HepG2 (cell line): ENCODE data around the gene TGM2. TPM values are rescaled to one million over a fixed set of nuclear protein-coding genes. Genes with fewer than 3 reads are reported as not detected.

Source experiments
- EED ChIP-seq: sonication (generic); formaldehyde crosslinking; IDR thresholded peaks from 2 replicates; pipeline ENCODE4 v1.5.0; 2020; ENCODE audit warnings: mild to moderate bottlenecking, missing genetic modification reagents
- HNF1A ChIP-seq, 2 experiments: sonication (generic) in 1 of 2; formaldehyde crosslinking in 1 of 2; IDR thresholded peaks; 2 replicates each; pipeline versions ENCODE4 v1.4.0 to v1.6.1; 2016 to 2020; ENCODE audit warnings: borderline replicate concordance in 1 of 2, low read depth in 1 of 2, mild to moderate bottlenecking in 1 of 2, missing genetic modification reagents in 1 of 2
- PAX8 ChIP-seq: sonication (generic); formaldehyde crosslinking; IDR thresholded peaks from 2 replicates; pipeline ENCODE4 v1.8.0; 2022; ENCODE audit warnings: mild to moderate bottlenecking, missing genetic modification reagents, borderline replicate concordance
- PCBP1 ChIP-seq: fragments of 200-400 bp; formaldehyde crosslinking; IDR thresholded peaks from 2 replicates; pipeline ENCODE4 v1.6.1; 2017; ENCODE audit warnings: mild to moderate bottlenecking, low read depth, low read length, borderline replicate concordance
- TAF15 ChIP-seq: fragments of 200-400 bp; formaldehyde crosslinking; IDR thresholded peaks from one replicate; pipeline ENCODE4 v1.6.1; 2018; ENCODE audit warnings: mild to moderate bottlenecking, low read depth, low read length; ENCODE audit not compliant: poor library complexity, severe bottlenecking
- TCF12 ChIP-seq, 2 experiments: fragments of 450-650 bp in 1 of 2; sonication (generic) in 1 of 2; formaldehyde crosslinking in 1 of 2; IDR thresholded peaks; 2 replicates each; pipeline versions ENCODE4 v1.6.1 to v1.8.0; 2017 to 2022; ENCODE audit warnings: antibody characterized with exemption in 1 of 2, mild to moderate bottlenecking in 1 of 2, missing genetic modification reagents in 1 of 2, moderate library complexity in 1 of 2
- TCF7 ChIP-seq: sonication (generic); IDR thresholded peaks from 2 replicates; pipeline ENCODE4 v1.6.1; 2016; ENCODE audit warnings: antibody characterized with exemption, low read depth
- ZFP91 ChIP-seq: sonication (generic); formaldehyde crosslinking; IDR thresholded peaks from 2 replicates; pipeline ENCODE4 v1.9.0; 2022; ENCODE audit warnings: missing genetic modification reagents, mild to moderate bottlenecking, borderline replicate concordance
- ZNF44 ChIP-seq: sonication (generic); formaldehyde crosslinking; IDR thresholded peaks from 2 replicates; pipeline ENCODE4 v1.5.1; 2020; ENCODE audit warnings: mild to moderate bottlenecking, missing genetic modification reagents
- ZNF580 ChIP-seq: IDR thresholded peaks from 2 replicates; pipeline ENCODE4 v1.6.1; 2016; ENCODE audit warnings: low read depth, borderline replicate concordance
- ZNF777 ChIP-seq: sonication (generic); formaldehyde crosslinking; IDR thresholded peaks from 2 replicates; pipeline ENCODE4 v1.4.0; 2020; ENCODE audit warnings: missing genetic modification reagents
- ZNF788 ChIP-seq: sonication (generic); formaldehyde crosslinking; IDR thresholded peaks from 2 replicates; pipeline ENCODE4 v1.5.0; 2020; ENCODE audit warnings: mild to moderate bottlenecking, missing genetic modification reagents, borderline replicate concordance
- polyA plus RNA-seq, 8 experiments: library from polyadenylated mRNA; depleted of rRNA in 3 of 8; stranded (reverse) in 7 of 8; unstranded in 1 of 8; fragments of >200 nt; fragmentation: Illumina TruSeq in 4 of 8; extraction: Trizol in 4 of 8; gene quantifications; 2 replicates each; pipeline versions ENCODE4 v1.2.1 to v1.2.3, GENCODE V29; 2011 to 2016; ENCODE audit warnings: low read depth in 4 of 8, missing spikeins in 1 of 8, mixed read lengths in 1 of 8; ENCODE audit not compliant: insufficient read depth in 1 of 8
- total RNA-seq, 5 experiments: library from RNA; depleted of rRNA; stranded (reverse); fragments of >200 nt; fragmentation: Illumina TruSeq; extraction: Trizol; gene quantifications; 2 replicates each; pipeline ENCODE4 v1.2.3, GENCODE V29; 2016; ENCODE audit warnings: low read depth in 1 of 5
- TF ChIP-seq, protein P1 (sequence below): sonication (generic); formaldehyde crosslinking; IDR thresholded peaks from 2 replicates; pipeline ENCODE4 v1.9.0; 2021; ENCODE audit warnings: missing genetic modification reagents, borderline replicate concordance
- TF ChIP-seq, protein P2 (sequence below): sonication (generic); formaldehyde crosslinking; IDR thresholded peaks from 2 replicates; pipeline ENCODE4 v1.5.1; 2020; ENCODE audit warnings: missing genetic modification reagents, mild to moderate bottlenecking, borderline replicate concordance

TGM2 gene
- total and polyA plus RNA-seq, 2 of the 13 experiments (the other 11 are each of a cell fraction or from before 2014, with no cell fraction given): 4.2 to 46.4 TPM

DNA sequence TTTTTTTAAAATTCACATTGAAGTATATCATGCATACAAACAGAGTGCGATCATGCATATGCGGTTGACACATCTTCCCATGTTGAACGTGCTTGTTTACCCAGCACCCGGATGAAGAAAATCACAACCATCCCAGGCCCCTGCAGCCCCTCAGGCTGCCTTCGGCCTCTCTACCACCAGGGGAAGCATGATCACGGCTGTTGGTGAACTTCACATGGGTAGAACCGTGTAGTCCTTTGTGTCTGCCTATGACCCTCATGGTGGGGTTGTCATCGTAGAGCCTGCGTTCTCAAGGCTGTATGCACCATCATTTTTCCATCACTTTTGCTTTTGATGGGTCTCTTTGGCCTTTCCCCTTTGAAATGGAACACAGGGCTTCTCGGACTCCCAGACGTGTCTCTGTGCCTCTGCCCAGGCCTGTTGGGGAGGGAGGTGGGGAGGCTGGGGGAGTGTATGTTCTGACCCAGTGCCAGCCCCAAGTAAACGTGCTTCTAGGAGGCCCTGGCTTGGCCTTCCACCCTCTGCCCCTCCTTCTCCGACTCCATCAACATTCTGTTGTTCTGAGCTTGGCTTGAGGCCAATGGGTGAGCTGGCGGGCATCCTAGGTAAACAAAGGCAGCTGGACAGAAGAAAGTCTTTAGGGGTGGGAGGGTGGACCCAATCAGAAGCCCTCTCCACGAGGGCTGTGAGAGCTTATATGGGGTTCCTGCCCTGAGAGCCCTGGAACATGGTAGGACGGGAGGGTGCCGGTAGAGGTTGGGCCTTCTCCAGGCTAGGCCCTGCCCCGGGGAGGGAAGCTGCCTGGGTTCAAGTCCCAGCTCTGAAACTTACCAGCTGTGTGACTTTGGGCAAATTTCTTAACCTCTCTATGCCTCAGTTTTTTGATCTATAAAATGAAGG lies 39.7 kb downstream of the TGM2 start (continued):
- no peak for TF ChIP-seq HNF1A (IDR thresholded peaks at IDR 0.05; ENCODE audit: low read depth)
- TF ChIP-seq HNF1A (CRISPR knock-in tag; IDR thresholded peaks at IDR 0.05; ENCODE audit: borderline replicate concordance): peak; percentile 63; the same call in 1 of the 2 replicates
- TF ChIP-seq TAF15: no peak
- TF ChIP-seq ZNF44 (CRISPR knock-in tag): no peak
- 0 out of 2 replicates have a peak, but pooled peaks have one; percentile 52 for TF ChIP-seq EED
- TF ChIP-seq PCBP1: no peak
- 0 out of 2 replicates have a peak, but pooled peaks have one; percentile 68 for TF ChIP-seq ZNF788 (CRISPR knock-in tag)
- 0 out of 2 replicates have a peak, but pooled peaks have one; percentile 54 for TF ChIP-seq ZFP91
- TF ChIP-seq TCF7: peak; percentile 49; the same call in 1 of the 2 replicates
- TF ChIP-seq, protein P1, sequence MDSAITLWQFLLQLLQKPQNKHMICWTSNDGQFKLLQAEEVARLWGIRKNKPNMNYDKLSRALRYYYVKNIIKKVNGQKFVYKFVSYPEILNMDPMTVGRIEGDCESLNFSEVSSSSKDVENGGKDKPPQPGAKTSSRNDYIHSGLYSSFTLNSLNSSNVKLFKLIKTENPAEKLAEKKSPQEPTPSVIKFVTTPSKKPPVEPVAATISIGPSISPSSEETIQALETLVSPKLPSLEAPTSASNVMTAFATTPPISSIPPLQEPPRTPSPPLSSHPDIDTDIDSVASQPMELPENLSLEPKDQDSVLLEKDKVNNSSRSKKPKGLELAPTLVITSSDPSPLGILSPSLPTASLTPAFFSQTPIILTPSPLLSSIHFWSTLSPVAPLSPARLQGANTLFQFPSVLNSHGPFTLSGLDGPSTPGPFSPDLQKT (CRISPR knock-in tag): no peak
- TF ChIP-seq ZNF580 (CRISPR knock-in tag): peak; percentile 44; the same call in 1 of the 2 replicates
- no peak for TF ChIP-seq TCF12 (IDR thresholded peaks at IDR 0.05)
- 0 out of 2 replicates have a peak, but pooled peaks have one; percentile 13 for TF ChIP-seq TCF12 (CRISPR knock-in tag; IDR thresholded peaks at IDR 0.05)
- no peak for TF ChIP-seq PAX8 (CRISPR knock-in tag)
- no peak for TF ChIP-seq ZNF777 (CRISPR knock-in tag)
- TF ChIP-seq, protein P2, sequence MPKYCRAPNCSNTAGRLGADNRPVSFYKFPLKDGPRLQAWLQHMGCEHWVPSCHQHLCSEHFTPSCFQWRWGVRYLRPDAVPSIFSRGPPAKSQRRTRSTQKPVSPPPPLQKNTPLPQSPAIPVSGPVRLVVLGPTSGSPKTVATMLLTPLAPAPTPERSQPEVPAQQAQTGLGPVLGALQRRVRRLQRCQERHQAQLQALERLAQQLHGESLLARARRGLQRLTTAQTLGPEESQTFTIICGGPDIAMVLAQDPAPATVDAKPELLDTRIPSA (CRISPR knock-in tag): no peak
